Measurements from ENCODE around the gene AGPAT3.
A peak's percentile ranks its signal among the peaks of the same experiment; 100 is the strongest.

AGPAT3 gene

DNA sequence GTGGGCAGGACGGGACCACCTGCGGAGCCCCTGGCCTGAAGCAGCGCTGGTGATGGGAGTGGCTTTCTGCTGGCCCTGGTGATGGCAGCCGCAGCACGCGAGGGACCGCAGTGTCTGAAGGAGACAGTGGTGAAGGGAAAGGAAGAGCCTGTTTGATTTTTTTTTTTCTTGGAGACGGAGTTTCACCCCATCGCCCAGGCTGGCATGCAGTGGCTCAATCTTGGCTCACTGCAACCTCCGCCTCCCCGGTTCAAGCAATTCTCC, 106.9 kb downstream of the AGPAT3 start:
- no peak for DNase-seq (ENCODE audit: extremely low read depth in 1 of 2, low read depth in 1 of 2)

DNA sequence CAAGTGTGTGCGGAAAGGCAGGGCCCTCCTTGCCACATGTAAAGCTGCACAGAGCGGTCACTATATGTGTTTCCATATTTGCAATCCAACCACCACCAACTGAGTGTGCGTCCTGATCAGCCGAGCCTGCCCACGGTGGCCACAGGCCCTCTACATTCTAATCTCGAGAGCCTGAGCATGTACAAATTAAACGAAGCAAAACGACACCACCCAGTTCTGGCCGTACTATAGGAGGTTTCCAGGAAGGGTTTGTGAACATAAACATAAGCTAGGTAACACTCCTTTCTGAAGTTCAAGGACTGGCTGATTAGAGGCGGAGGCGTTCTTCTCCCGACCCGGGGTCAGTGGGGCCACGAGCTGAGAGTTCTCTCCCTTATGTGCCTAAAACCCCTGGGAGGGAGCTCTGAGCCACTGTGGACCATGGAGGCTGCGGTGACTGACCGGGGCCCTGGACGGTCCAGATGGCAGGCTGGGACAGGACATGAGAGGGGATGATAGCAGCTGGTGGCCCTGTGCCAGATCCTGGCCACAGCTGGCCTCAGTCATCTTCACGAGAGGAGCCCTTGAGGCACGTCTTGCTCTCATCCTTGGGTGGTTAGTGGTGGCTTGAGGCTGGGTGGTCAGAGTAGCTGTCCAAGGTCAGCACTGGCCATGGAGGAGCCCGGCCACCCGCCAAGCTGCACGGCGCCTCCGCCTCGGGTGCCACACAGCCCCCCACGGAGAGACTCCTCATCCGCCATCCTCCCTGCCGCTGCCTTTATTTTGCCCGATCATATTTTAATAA, 108.0 kb downstream of the AGPAT3 start:
- DNase-seq (ENCODE audit: extremely low read depth in 1 of 2, low read depth in 1 of 2), result no peak

DNA sequence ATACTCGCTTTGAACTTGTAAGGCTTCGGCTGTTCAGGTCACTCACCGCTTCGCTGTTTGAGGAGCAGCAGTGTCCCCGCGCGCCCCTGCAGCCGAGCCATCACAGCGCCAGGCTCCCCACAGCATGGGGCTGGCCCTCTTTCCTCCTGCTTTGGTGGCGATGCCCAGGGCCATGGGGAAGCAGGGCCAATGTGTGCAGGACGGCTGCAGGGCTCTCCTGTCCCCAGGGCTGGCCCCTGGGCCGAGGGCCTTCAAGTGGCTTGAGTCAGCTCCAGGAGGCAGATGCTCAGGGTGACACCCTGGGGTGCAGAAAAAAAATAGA, 108.6 kb downstream of the AGPAT3 start:
- no peak for DNase-seq (ENCODE audit: extremely low read depth in 1 of 2, low read depth in 1 of 2)

DNA sequence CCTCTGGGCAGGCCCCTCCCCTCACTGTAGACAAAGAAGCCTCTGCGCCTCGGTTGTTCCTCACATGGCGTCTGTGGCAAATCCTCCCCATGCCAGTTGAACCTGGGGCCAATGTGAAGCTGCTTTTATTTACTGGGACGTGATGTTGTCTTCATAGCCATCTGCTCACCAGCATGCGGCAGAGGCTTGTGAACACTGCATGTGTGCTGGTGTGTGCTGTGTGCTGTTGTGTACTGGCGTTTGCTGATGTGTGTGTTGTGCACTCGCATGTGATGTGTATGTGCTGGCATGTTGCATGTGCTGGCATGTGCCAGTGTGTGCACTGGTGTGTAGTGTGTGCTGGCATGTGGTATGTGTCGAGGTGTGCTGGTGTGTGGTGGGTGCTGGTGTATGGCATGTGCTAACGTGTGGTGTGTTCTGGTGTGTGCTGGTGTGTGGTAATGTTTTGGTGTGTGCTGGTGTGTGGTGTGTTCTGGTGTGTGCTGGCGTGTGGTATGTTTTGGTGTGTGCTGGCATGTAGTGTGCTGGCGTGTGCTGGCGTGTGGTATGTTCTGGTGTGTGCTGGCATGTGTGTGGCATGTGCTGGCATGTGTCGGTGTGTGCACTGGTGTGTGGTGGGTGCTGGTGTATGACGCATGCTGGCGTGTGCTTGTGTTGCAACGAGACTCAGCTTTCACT, 109.9 kb downstream of the AGPAT3 start:
- no peak for DNase-seq (ENCODE audit: extremely low read depth in 1 of 2, low read depth in 1 of 2)

DNA sequence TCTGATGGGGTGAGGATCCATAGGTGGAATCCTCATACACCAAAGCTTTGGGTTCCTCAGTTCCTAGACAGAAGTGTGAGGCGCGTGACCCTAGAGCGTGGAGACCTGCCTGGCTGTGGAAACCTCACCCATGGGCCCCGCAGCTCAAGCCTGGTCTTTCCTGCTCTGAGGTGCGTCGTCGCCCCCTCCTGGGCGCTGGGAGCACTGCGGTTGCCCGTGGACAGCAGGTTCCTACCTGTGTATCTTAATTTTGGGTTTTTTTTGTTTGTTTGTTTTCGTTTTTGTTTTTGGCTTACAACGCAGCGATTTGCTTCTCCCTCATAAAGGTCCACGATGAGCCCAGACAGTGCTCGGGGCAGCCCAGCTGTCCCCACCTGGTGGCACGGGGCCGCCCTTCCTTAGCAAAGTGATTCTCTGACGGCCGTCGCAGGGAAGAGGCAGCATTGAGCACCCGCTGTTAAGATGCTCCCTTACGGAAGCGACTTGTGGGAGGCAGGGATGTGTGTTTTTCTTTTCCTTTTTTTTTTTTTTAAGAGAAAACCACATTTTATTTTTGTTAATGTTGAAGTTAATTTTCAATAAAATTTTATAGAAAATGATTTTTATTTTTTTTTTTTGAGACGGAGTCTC, 110.6 kb downstream of the AGPAT3 start:
- DNase-seq (ENCODE audit: extremely low read depth in 1 of 2, low read depth in 1 of 2), result peak; percentile 59 to 73

DNA sequence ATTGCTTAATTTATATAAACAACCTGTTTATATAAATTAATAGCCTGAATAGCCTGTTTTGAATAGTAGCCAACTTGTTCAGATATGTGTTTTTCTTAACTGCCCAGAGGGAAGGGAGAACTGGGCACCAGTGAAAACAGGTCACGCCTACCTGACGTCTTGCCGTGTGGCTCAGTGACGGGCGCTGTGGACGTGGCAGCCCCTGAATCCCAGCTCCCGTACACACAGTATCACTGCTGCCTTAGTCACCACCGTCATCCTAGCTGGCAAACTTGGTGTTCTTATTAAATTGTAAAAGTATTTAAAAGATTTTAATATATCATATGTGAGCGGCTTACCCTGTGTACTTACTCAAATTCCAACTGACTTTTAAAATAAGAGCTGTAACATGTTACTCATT, 111.6 kb downstream of the AGPAT3 start:
- no peak for DNase-seq (ENCODE audit: extremely low read depth in 1 of 2, low read depth in 1 of 2)

DNA sequence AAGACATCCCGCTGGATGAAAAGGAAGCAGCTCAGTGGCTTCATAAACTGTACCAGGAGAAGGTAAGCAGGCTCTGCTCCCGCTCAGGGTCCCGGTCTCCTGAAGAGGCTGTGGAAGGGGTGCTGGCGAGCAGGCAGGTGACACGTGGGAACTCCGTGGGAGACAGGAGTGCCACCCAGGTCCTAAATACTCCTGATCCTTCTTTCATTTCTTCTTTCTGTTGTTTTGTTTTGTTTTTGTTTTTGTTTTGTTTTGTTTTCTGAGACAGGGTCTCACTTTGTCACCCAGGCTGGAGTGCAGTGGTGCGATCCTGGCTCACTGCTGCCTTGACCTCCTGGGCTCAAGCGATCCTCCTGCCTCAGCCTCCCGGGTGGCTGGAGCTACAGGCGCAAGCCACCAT, 113.0 kb downstream of the AGPAT3 start:
- no peak for DNase-seq (ENCODE audit: extremely low read depth in 1 of 2, low read depth in 1 of 2)

DNA sequence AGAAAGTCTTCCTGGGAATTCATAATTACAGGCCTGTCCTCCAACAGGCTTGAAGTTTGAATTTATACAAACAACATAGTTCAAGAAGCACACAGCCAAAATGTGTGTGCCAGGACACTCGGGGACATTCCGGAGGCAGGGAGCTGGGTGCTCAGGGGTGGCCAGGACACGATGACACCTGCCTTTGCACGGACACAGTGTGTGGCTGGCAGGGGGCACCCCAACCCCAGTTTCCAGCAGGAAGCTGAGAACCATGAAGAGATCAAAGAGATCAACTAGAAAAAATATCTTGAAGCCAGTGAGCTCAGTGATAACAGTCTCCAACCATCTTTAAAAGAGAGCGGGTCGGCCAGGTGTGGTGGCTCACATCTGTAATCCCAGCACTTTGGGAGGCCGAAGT, 114.6 kb downstream of the AGPAT3 start:
- no peak for DNase-seq (ENCODE audit: extremely low read depth in 1 of 2, low read depth in 1 of 2)

DNA sequence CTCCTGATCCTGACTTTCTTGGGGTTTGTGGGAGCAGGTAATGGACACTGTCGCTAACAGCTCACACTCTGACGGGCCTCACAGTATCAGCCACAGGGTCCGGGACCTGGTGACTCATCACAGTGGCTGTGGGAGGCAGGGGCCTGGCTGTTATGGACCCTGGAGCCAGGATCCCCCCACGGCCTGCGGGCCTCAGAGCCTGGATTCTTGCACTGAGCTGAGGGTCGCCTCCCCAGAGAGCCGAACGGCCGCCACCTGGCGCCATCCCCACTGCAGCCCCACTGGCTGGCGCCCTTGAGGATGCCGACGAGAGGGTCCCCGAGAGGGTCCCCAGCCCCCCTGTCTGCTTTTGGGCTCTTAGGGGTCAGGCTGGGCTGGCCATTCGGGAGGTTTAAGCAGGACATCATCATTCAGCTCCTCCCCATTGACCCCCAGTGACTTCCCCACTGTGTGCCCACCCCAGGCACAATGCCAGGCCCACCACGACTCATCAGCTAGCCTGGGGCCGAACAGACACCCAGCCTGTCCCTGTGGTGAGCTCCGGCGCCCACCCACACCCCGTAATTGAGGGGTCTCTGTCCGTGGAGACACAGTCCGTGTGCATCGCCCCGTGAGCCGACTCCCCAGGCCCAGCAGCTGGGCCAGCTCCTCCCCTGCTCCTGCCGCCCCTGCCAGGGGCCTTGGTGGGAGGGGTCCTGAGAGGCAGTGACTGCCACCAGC, 116.3 kb downstream of the AGPAT3 start:
- DNase-seq (ENCODE audit: extremely low read depth in 1 of 2, low read depth in 1 of 2), result no peak

DNA sequence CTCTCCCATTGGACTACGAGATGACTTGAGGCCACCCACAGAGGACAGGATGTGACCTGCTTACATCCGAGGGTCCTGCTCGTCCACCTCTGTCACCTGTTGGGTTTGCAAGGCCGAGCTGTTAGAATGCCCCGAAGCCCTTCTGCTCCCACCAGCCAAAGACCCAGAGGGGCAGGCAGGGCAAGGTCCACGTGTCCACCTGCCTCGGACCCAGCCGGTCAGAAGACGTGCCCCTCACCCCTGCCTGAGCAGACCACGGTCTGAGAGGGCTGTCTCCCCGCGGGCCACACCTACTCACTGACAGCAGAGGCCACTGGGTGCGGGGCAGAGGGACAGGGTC, 116.8 kb downstream of the AGPAT3 start:
- DNase-seq (ENCODE audit: extremely low read depth in 1 of 2, low read depth in 1 of 2), result no peak

DNA sequence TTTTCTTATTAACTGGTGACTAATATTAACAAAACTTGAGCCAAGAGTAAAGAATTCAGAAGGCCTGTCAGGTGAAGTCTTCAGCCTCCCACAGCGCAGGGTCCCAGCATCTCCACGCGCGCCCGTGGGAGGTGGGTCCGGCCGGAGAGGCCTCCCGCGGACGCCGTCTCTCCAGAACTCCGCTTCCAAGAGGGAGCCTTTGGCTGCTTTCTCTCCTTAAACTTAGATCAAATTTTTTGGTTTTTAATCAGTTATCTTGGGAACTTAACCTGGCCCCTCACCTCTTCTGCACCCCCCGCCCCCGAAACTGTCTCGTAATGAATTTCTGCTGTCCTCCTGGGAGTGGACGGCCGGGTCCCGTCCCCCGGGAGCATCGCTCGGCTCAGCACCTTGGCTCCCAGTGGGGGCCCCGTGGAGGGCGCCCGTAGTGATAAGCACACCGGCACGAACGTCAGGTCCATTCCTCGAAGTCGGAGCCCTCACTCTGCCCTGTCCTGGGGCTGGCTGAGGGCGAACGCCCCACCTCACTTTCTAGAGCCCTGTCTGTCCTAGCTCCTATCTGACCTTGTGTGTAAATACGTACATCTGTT, 117.6 kb downstream of the AGPAT3 start:
- DNase-seq (ENCODE audit: extremely low read depth in 1 of 2, low read depth in 1 of 2), result no peak

DNA sequence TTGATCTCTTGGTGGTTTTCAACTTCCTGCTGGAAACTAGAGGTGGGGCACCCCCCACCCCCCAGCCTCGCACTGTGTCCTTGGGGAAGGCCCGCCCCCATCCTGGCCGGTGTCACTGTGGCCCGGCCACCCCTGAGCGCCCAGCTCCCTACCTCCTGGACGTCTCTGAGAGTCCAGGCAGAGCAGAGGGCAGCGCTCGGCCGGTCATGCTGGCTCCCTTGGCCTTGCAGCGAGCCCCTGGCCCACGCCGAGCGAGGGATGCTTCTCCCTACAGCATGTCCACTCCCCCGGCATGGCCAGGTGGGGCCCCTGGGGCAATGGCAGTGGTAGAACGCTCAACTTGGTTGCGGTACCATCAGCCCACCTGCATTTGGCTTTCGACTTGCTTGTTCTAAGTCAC, 118.4 kb downstream of the AGPAT3 start:
- DNase-seq (ENCODE audit: extremely low read depth in 1 of 2, low read depth in 1 of 2), result no peak

DNA sequence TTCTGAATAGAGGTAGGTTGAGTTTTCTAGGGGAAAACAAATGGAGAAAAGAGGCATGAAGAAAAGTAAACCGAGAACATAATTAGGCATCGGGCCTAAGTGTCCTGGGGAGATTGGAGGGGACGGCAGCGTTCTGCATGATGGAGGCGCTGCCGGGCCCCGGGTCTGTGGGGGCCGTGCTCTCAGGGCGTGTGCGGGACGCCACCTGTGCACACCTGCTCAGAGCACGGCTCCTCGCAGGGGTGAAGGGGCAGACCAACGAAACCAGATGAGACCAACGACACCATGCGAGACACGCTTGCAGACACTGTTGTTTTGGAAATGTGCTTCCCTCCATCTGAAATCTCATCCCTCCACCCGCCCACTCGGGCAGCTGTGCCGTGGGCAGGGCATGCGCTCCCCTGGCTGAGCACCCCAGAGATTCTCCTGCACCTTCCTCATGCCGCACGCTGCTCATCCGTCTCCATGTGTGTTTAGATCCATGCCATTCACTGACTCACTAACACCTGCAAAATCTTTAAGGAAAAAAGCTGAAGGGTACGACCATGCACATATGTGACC, 118.9 kb downstream of the AGPAT3 start:
- DNase-seq (ENCODE audit: extremely low read depth in 1 of 2, low read depth in 1 of 2), result no peak

DNA sequence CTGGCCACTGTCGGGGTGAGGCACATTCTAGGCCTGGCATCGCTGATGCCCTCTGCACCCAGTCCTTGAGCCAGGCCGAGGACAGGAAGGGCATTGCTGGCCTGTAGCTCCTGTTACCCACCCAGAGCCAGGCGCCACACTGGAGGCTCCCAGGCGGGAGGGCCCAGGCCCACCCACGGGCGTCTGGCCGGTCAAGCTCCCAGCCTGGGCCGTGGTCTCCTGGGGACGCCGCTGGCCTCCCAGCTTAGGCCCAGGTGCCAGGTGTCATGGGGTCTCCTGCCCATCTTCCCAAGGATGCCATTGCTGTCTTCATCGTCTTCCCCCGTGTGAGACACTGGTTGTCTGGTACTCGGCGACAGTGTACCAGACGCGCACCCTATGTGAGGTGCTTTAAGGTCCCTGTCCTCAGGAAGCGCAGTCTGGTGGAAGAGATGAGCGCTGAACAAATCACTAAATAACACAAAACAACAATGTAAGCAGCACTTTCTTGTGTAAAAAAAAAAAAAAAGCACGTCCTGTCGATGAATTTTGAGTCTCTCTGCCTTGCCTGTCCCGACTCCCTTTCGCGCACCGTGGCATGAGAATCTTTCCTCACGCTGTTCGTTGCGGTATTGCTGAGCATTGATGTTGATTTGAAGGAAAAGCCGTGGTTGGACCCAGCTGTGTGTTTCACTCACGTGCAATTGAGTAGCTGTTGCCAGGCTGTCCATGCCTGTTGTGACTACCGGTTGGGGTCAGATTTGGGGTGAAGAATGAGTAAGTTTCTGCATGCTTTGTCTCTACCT, 120.1 kb downstream of the AGPAT3 start:
- DNase-seq (ENCODE audit: extremely low read depth in 1 of 2, low read depth in 1 of 2), result no peak

DNA sequence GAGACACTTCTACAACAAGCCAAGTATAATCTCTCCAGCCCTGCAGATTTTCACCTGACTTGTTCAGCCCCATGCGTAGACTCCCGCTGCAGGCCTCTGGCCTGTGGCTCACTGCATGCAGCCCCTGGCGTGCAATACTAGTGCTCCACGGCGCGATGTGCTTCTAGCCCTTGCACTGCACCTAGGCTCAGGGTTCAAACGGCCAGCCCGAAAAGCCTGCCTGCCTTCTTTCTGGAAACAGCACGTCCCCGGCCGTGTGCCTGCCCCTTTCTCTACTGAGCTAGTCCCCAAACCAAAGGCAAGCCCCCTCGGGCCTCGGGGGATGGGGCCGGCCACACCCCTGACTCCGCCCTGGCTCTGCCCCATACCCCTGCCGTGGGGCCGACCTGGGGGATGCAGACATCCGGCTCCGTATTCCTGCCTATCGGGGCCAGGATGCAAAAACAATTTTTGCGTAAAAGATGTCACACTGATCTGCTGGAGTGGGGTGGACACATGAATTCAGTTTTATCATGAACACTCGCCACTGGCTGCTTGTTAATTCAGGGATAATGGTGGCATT, 120.7 kb downstream of the AGPAT3 start:
- no peak for DNase-seq (ENCODE audit: extremely low read depth in 1 of 2, low read depth in 1 of 2)

DNA sequence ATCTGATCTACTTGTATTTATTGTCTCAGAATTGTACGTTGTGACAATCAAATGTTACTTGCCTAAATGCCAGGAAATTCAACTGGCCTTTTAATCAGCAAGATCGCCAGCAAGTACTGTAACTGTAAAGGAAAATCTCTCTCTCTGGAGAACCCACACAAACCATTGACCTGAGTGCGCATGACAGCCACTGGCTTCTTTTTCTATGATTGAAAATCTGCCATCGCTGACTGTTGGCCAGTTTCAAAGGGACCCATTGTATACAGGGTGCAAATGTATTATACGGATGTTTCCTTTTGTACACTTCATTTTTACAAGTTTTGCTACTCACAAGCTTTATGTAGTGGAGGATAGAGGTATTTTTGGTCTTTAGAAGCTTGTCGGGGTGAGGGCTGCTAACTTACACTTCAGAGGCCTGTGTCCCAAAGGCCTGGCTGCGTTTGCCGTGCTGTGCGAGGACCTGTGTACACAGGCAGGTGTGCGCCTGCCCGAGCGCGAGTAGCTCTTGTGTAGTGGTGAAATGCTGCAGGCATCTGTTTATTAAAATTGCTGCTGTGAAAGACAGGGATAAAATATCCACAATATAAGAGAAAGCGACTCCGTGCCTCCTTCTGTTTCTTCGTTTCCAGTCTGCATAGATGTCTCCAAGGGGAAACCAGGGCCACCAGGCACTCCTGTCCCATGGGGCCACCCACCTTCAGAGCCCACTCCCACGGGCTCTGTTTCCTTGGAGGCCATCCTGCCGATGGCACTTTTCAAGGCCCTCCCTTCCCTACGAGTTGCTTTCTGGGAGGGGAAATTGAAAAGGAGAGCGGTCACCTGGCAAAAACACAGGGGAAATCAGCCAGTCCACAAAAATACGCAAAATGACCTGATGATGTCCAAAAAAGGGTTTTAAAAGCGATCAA, 121.8 kb downstream of the AGPAT3 start:
- DNase-seq (ENCODE audit: extremely low read depth in 1 of 2, low read depth in 1 of 2), result no peak

DNA sequence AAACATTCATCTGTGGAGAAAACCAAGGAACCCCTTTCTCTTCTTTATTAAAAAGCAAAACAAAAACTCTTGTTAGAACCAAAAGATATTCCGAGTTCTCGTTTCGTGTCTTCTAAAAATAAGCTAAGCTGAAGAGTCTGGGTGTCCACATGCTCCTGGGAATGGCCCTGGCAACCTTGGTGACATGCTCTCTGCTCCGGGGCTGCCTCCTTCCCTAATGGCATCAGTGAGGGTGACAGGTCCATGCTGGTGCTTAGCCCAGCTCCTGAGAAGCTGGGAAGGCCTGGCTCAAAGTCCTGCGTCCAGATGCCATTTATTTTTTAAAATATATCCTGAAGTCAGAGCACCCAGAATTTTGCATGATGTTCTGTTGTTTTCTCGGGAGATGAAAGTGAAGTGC, 122.5 kb downstream of the AGPAT3 start:
- DNase-seq (ENCODE audit: extremely low read depth in 1 of 2, low read depth in 1 of 2), result no peak

DNA sequence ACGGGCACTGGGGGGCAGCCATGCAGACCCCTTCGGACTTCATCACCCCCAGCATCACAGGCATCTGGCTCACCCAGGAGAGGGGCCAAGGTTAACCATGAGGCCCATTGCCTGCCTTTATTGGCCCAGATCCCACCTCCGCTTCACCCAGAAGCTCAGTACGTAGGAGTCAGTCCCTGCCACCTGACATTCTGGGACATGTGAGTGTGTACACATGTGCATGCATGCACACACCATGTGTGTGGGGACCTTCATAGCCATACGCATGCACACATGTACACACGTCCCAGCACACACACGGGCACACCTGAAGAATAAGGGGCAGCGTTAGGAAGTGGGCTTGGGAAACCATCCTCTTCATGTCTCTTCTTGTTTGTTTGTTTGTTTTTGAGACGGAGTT, 123.0 kb downstream of the AGPAT3 start:
- DNase-seq (ENCODE audit: extremely low read depth in 1 of 2, low read depth in 1 of 2), result no peak

DNA sequence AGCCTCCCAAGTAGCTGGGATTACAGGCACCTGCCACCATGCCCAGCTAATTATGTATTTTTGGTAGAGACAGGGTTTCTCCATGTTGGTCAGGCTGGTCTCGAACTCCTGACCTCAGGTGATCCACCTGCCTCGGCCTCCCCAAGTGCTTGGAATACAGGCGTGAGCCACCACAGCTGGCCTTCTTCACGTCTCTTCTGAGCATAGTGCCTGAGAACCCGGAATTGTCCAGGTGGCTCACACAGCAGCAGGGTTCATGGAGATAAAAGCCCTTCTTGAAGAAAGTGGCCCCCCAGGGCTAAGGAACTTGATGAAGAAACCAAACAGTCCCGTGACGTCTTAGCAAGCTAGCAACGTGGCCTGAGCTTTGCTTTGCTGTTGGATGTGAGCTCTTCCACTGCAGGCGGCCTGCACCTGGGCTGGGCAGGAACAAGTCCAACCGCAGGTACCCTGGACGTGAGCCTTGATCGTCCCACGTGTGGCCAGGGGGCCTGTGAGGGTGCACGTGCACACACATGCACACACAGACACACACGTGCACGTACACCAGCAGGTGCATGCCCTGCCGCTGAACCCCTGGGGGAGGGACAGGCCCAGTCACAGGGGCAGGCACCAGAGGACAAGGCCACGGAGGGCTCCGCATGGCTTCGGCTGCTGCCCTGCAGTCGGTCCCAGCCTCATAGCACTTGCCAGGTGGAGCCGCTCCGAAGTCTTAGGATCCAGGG, 123.6 kb downstream of the AGPAT3 start:
- DNase-seq (ENCODE audit: extremely low read depth in 1 of 2, low read depth in 1 of 2), result no peak
